ENCODE measurements around the gene STK11IP.

STK11IP gene

GRCh38 chr2:219634171-219634940 is 36.7 kb downstream of the STK11IP start:
- H3K4me1 ChIP-seq (ENCODE audit: control insufficient read depth, insufficient read depth, low read length): no peaks in the 10 kb centered on the region
- H3K27ac ChIP-seq (ENCODE audit: insufficient read depth, low read depth, low read length, poor library complexity, severe bottlenecking): no peak overlapping the region
- no peaks in the 10 kb centered on the region for H3K36me3 ChIP-seq (ENCODE audit: control insufficient read depth, insufficient read depth, low read length)
- no peak overlapping the region for H3K4me3 ChIP-seq (ENCODE audit: insufficient read depth, low read depth, low read length)
- no peaks in the 10 kb centered on the region for H3K27me3 ChIP-seq (ENCODE audit: control insufficient read depth, insufficient read depth, low read length, poor library complexity, severe bottlenecking)
- WGBS, 2 experiments: 92 to 93% methylated on average over 15 of the region's 15 CpGs
- H3K9me3 ChIP-seq (ENCODE audit: control insufficient read depth, low read length): no peaks in the 10 kb centered on the region

DNA sequence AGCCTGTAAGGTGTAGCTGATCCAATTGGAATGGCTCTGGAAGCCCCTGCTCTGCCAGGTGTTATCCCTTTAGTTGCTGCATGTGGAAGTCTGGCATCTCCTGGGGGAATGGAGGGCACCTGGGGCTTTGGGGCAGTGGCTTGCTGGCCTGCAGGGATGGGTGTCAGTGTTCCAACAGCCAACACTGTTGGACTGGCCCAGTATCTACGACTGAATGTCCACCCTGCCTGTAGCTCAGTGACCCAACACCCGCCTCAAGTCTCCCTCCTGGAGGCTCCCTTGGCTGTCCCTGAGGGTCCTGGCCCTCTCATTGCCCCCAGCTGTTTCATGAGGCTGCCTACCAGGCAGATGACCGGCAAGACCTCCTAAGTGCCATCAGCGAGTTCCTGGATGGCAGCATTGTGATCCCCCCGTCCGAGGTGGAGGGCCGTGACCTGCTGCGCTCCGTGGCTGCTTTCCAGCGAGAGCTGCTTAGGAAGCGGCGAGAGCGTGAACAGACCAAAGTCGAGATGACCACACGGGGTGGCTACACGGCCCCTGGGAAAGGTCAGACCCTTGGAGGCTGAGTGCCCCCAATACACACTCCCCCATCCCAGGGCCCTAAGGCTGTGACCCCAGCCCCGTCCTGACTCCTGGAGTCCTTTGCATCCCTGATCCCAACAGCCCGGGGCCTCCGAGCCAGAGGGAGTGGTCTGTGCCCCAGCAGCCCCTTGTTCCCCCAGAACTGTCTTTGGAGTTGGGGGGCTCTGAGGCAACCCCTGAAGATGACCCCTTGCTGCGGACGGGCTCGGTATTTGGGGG is 37.5 kb downstream of the STK11IP start:
- no peaks in the 10 kb centered on the region for H3K9me3 ChIP-seq (ENCODE audit: control insufficient read depth, low read length)
- WGBS, 2 experiments: 92 to 95% methylated on average over 22 of the region's 22 CpGs
- H3K27me3 ChIP-seq (ENCODE audit: control insufficient read depth, insufficient read depth, low read length, poor library complexity, severe bottlenecking): no peaks in the 10 kb centered on the region
- H3K36me3 ChIP-seq (ENCODE audit: control insufficient read depth, insufficient read depth, low read length): no peaks in the 10 kb centered on the region
- H3K27ac ChIP-seq (ENCODE audit: insufficient read depth, low read depth, low read length, poor library complexity, severe bottlenecking): no peak overlapping the region
- H3K4me1 ChIP-seq (ENCODE audit: control insufficient read depth, insufficient read depth, low read length): no peaks in the 10 kb centered on the region
- no peak overlapping the region for H3K4me3 ChIP-seq (ENCODE audit: insufficient read depth, low read depth, low read length)

GRCh38 chr2:219636144-219636915 is 38.7 kb downstream of the STK11IP start:
- Histone ChIP-seq H3K36me3 (ENCODE audit: control insufficient read depth, insufficient read depth, low read length) (no peaks in the 10 kb centered on the region), H3K27ac (ENCODE audit: insufficient read depth, low read depth, low read length, poor library complexity, severe bottlenecking) (no peak overlapping the region), H3K4me1 (ENCODE audit: control insufficient read depth, insufficient read depth, low read length) (no peaks in the 10 kb centered on the region), H3K4me3 (ENCODE audit: insufficient read depth, low read depth, low read length) (no peak overlapping the region), H3K9me3 (ENCODE audit: control insufficient read depth, low read length) (no peaks in the 10 kb centered on the region), H3K27me3 (ENCODE audit: control insufficient read depth, insufficient read depth, low read length, poor library complexity, severe bottlenecking) (no peaks in the 10 kb centered on the region)
- WGBS, 2 experiments: 91 to 93% methylated on average over 24 of the region's 24 CpGs

DNA sequence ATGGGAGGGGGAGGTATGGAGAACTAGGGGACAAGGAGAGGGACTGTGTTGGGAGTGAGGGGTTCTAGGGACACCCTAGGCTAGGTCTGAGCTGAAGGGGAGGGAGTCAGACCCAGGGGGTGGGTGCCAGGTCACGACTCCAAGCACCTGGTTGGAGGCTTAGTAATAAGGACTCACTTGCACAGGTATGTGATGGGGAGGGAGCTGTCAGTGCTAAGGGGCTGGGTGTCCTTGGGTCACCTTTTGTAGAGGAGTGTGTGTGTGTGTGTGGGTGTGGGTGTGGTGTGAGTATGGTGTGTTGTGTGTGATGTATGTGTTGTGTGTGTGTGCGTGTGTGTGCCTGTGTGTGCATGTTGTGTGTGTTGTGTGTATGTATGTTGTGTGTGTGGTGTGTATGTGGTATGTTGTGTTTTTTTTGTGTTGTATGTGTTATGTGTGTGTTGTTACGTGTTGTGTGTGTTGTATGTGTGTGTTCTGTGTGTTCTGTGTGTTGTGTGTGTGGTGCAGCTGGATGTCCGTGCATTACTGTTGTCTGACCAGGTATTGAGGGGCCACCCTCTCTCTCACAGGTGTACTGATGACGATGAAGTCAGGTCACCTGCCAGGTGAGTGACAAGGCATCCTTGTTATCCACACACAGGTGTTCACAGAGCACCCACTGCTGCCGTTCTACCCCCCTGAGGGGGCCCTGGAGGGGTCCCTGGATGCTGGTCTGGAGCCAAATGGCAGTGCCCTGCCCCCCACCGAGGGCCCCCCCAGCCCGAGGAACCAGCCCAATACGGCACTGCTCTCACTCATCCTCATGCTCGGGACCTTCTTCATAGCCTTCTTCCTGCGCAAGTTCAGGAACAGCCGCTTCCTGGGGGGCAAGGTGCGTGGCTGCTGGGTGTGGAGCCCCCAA is 39.5 kb downstream of the STK11IP start:
- Histone ChIP-seq H3K4me1 (ENCODE audit: control insufficient read depth, insufficient read depth, low read length) (peaks cover 3% of the 10 kb centered on the region), H3K36me3 (ENCODE audit: control insufficient read depth, insufficient read depth, low read length) (no peaks in the 10 kb centered on the region), H3K27me3 (ENCODE audit: control insufficient read depth, insufficient read depth, low read length, poor library complexity, severe bottlenecking) (no peaks in the 10 kb centered on the region), H3K9me3 (ENCODE audit: control insufficient read depth, low read length) (no peaks in the 10 kb centered on the region), H3K27ac (ENCODE audit: insufficient read depth, low read depth, low read length, poor library complexity, severe bottlenecking) (no peak overlapping the region), H3K4me3 (ENCODE audit: insufficient read depth, low read depth, low read length) (no peak overlapping the region)
- 88 to 89% methylated on average over 13 of the region's 13 CpGs for WGBS, 2 experiments

GRCh38 chr2:219637842-219638185 is 40.2 kb downstream of the STK11IP start:
- Histone ChIP-seq H3K36me3 (ENCODE audit: control insufficient read depth, insufficient read depth, low read length) (no peaks in the 10 kb centered on the region), H3K27me3 (ENCODE audit: control insufficient read depth, insufficient read depth, low read length, poor library complexity, severe bottlenecking) (peaks cover 3% of the 10 kb centered on the region), H3K4me1 (ENCODE audit: control insufficient read depth, insufficient read depth, low read length) (peaks cover 7% of the 10 kb centered on the region), H3K27ac (ENCODE audit: insufficient read depth, low read depth, low read length, poor library complexity, severe bottlenecking) (no peak overlapping the region), H3K4me3 (ENCODE audit: insufficient read depth, low read depth, low read length) (no peak overlapping the region), H3K9me3 (ENCODE audit: control insufficient read depth, low read length) (no peaks in the 10 kb centered on the region)
- WGBS, 2 experiments: 91 to 95% methylated on average over 9 of the region's 9 CpGs

- H3K36me3 ChIP-seq (ENCODE audit: control insufficient read depth, insufficient read depth, low read length): no peaks in the 10 kb centered on the region
- 90 to 91% methylated on average over 17 of the region's 17 CpGs for WGBS, 2 experiments
These were observed 40.7 kb downstream of the STK11IP start for GRCh38 chr2:219638217-219638947.

GRCh38 chr2:219638948-219639755 is 41.5 kb downstream of the STK11IP start:
- 92 to 93% methylated on average over 24 of the region's 24 CpGs for WGBS, 2 experiments
- Histone ChIP-seq H3K36me3 (ENCODE audit: control insufficient read depth, insufficient read depth, low read length) (no peaks in the 10 kb centered on the region), H3K27ac (ENCODE audit: insufficient read depth, low read depth, low read length, poor library complexity, severe bottlenecking) (no peak overlapping the region), H3K4me1 (ENCODE audit: control insufficient read depth, insufficient read depth, low read length) (peaks cover 8% of the 10 kb centered on the region), H3K9me3 (ENCODE audit: control insufficient read depth, low read length) (no peaks in the 10 kb centered on the region), H3K27me3 (ENCODE audit: control insufficient read depth, insufficient read depth, low read length, poor library complexity, severe bottlenecking) (peaks cover 10% of the 10 kb centered on the region), H3K4me3 (ENCODE audit: insufficient read depth, low read depth, low read length) (no peak overlapping the region)

More at GRCh38 chr2:219638217-219638947, 40.7 kb downstream of the STK11IP start:
- H3K27ac ChIP-seq (ENCODE audit: insufficient read depth, low read depth, low read length, poor library complexity, severe bottlenecking): no peak overlapping the region
- peaks cover 8% of the 10 kb centered on the region for H3K4me1 ChIP-seq (ENCODE audit: control insufficient read depth, insufficient read depth, low read length)
- H3K9me3 ChIP-seq (ENCODE audit: control insufficient read depth, low read length): no peaks in the 10 kb centered on the region
- H3K27me3 ChIP-seq (ENCODE audit: control insufficient read depth, insufficient read depth, low read length, poor library complexity, severe bottlenecking): peaks cover 9% of the 10 kb centered on the region
- H3K4me3 ChIP-seq (ENCODE audit: insufficient read depth, low read depth, low read length): no peak overlapping the region

DNA sequence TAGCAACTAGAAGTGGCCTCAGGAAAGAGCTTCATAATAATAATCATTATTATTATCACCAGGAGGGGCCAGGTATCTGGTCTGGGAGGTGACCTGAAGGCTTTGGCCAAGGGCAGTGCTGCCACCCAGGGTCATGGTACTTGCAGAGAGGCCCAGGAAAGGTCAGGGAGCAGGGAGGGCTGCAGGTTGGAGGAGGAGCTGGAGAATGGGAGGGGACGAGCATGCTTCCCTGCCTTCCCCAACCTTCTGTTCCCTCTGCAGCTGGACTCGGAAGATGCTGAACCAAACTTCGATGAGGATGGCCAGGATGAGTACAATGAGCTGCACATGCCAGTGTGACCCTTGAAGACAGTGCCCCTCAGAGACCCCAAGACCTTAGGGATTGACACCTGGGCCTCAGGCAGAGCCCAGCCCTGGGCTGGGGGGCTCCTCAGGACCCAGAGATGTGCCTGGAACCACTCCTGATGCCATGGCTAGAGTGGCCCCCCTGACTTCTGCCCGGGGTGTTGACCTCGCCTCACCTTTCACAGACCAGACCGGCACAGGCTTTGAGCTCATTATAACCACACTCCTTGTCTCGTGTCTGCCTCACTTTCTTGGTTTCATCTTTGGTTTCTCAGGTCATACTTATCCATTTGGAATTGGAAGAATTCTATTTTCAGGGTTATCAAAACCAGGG is 43.9 kb downstream of the STK11IP start:
- no peak overlapping the region for H3K27ac ChIP-seq (ENCODE audit: insufficient read depth, low read depth, low read length, poor library complexity, severe bottlenecking)
- peaks cover 10% of the 10 kb centered on the region for H3K27me3 ChIP-seq (ENCODE audit: control insufficient read depth, insufficient read depth, low read length, poor library complexity, severe bottlenecking)
- H3K9me3 ChIP-seq (ENCODE audit: control insufficient read depth, low read length): no peaks in the 10 kb centered on the region
- H3K4me1 ChIP-seq (ENCODE audit: control insufficient read depth, insufficient read depth, low read length): peaks cover 19% of the 10 kb centered on the region
- no peaks in the 10 kb centered on the region for H3K36me3 ChIP-seq (ENCODE audit: control insufficient read depth, insufficient read depth, low read length)
- H3K4me3 ChIP-seq (ENCODE audit: insufficient read depth, low read depth, low read length): no peak overlapping the region
- 92% methylated on average over 7 of the region's 7 CpGs for WGBS, 2 experiments
